GM21786 (cell line): ENCODE measurements around the gene ANKH.
"Not testable (repeated sequence)": the region's sequence is repeated elsewhere in the genome, so short reads cannot be mapped to it uniquely, and the experiment has no call there.

Experiments used
- ATAC-seq: cut with Tn5 transposase; IDR thresholded peaks from one replicate; pipeline ENCODE4 v1.9.1; 2021; ENCODE audit not compliant: unreplicated experiment

ANKH gene

GRCh38 chr5:14859150-14859549 is 12.4 kb downstream of the ANKH start:
- ATAC-seq = no peak

- no peak for ATAC-seq
Observed at GRCh38 chr5:14855366-14855765, 16.2 kb downstream of the ANKH start.

- ATAC-seq = no peak
Observed at GRCh38 chr5:14854799-14855198, 16.8 kb downstream of the ANKH start.

- no peak for ATAC-seq
Observed at GRCh38 chr5:14853685-14854084, 17.9 kb downstream of the ANKH start.

- ATAC-seq = no peak
Observed at GRCh38 chr5:14852779-14853178, 18.8 kb downstream of the ANKH start.

- no peak for ATAC-seq
Observed at GRCh38 chr5:14851999-14852526, 19.5 kb downstream of the ANKH start.

- no peak for ATAC-seq
Observed at GRCh38 chr5:14851597-14851996, 20.0 kb downstream of the ANKH start.

GRCh38 chr5:14851050-14851419 is 20.5 kb downstream of the ANKH start:
- ATAC-seq = no peak

GRCh38 chr5:14850419-14851049 is 21.0 kb downstream of the ANKH start:
- no peak for ATAC-seq

GRCh38 chr5:14849516-14850294 is 21.9 kb downstream of the ANKH start:
- ATAC-seq = no peak

- ATAC-seq = not testable (repeated sequence)
Observed at GRCh38 chr5:14848942-14849341, 22.6 kb downstream of the ANKH start.

- no peak for ATAC-seq
Observed at GRCh38 chr5:14848385-14848784, 23.2 kb downstream of the ANKH start.

GRCh38 chr5:14847471-14847870 is 24.1 kb downstream of the ANKH start:
- ATAC-seq = no peak

- ATAC-seq = no peak
Observed at GRCh38 chr5:14842117-14842516, 29.5 kb downstream of the ANKH start.

- no peak for ATAC-seq
Observed at GRCh38 chr5:14840624-14841023, 31.0 kb downstream of the ANKH start.

- no peak for ATAC-seq
Observed at GRCh38 chr5:14838396-14839319, 32.9 kb downstream of the ANKH start.

GRCh38 chr5:14837423-14838122 is 34.0 kb downstream of the ANKH start:
- ATAC-seq = not testable (repeated sequence)

- ATAC-seq = no peak
Observed at GRCh38 chr5:14834584-14835550, 36.7 kb downstream of the ANKH start.

- ATAC-seq = no peak
Observed at GRCh38 chr5:14834062-14834461, 37.5 kb downstream of the ANKH start.

- ATAC-seq = no peak
Observed at GRCh38 chr5:14831006-14831338, 40.6 kb downstream of the ANKH start.
